Measurements from ENCODE around the gene MIEF1.
A peak's percentile ranks its signal among the peaks of the same experiment; 100 is the strongest.

The MIEF1 gene

DNA sequence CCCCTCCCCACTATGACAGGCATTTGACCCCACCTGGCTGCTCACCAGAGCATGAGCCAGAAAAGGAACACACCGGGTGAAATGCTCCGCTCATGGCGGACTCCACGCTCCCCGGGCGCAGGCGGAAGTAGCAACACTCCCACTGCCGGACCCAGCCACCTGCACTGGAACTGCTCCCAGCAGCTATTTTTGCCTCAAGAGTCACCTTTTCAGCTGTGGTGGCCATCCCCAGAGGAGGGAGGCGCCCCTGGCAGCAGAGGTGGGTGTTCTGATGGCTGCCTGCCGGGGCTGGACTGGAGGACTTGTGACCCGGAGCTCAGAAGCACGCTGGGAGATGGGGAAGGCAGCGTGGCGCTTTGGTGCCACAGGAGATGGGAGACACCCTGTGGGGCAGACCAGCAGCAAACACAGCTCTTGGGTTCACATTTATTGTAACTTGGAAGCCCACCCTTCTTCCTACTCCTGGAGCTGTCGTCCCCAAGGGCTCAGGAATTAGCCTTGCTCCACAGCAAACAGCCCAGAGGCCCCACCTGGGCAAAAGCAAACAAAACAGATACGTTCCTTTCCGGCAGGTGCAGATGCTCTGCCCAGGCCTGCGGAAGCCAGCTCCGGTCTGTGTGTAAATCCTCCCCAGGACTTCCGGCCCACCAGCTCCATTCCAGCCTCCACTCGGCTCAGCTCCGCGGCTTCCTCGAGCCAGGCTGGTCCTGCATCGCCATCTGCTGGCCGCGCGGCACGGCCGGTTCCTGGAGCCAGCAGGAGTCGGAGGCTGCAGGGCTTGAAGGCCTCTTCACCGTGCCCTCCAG, 26.8 kb downstream of the MIEF1 start:
- DNase-seq (ENCODE audit: low spot score): peak; percentile 94

DNA sequence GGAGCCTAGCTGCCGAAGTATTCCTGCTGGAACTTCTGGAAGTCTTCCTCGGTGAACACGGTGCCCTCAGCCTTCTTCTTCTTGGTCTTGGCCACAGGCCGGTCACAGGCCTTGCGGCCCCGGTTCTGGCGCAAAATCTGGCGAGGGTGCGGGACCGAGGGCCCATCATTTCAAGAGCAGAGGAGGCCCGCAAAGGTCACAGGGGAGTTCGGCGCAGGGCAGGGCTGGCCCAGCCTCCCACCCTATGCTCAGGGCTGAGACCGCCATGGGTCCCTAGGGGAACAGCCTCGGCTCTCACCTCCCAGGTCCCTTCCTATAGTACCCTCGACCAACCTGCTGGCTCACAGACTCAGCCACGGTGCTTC, 27.4 kb downstream of the MIEF1 start:
- no peak for DNase-seq (ENCODE audit: low spot score)

DNA sequence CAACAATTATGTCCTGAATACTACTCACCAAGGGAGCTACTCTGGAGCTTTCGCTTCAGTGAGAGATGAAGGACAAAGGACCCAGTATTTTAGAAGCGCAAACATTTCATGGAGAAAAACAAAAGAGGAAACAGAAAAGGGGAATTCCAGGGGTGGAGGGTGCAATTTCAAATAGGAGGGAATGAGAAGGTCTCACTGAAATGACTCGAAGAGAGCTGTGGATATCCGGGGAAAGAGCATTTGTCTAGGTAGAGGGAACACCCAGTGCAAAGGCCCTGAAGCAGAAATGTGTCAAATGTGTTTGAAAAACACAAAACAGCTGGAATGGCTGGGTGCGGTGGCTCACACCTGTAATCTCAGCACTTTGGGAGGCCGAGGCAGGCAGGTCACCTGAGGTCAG, 28.0 kb downstream of the MIEF1 start:
- DNase-seq (ENCODE audit: low spot score): no peak

DNA sequence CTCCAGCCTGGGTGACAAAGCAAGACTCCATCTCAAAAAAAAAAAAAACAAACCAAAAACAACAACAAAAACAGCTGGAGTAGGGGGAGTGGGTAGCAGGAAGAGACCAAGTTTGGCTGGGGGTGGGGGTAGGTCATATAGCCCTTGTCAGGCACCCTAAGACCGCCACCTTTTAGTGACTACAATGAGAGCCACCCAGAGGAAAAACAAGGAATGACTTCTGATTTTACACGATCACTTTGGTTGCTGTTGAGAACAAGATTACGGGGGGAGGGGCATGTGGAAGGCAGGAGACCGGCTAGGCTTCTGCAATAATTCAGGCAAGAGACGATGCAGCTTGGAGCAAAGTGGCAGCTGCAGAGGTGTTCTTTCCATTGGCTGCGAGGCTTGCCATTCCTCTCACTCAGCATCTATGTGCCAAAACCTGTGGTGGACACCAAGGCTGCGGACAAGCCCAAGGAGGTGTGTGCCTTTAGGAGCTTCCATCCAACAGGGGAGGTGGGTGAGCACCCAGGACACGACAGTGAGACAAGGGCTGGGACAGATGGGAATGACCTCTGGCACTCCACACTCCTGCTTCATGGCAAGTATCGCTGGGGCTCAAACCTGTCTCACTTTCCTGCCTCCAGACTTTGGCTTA, 28.7 kb downstream of the MIEF1 start:
- peak; percentile 74 for DNase-seq (ENCODE audit: low spot score)

DNA sequence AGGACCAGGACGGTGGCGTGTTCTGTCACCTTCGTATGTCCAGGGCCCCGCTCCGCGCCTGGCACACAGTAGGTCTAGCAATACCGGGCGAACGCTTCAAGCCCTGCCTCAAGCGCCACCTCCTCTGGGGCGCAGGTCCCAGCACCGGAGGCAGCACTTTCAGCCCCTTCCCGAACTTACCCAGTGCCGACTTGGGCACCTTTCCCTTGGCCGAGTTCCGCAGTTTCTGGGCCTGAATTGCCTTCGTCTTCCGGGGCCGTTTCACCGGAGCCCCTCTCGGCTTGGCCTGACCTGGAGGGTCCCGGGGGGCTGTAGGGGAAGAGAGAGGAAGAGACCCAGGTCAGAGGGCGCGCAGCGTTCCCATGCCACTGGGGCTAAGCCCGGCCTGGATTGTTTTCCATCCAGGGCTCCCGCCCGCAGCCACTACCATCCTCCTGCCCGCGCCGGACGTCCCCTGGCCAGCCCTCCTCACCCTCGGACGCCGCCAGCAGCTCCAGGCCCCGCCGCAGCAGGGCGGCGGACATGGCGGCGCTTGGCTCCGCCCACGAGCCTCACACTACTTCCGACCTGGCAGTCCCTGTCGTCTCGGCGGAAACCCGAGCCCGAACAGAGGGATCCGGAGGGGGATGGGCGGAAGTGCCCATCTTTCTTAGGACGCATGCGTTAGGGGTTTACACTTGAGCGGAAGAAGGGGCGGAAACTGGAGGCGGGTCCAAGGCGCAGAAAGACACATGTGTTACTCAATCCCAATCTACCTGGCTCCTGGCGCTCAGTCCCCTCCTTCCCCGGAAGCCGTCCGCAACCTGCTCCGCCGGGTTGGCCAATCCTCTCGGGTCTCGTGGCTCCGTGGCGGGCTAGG, 30.4 kb downstream of the MIEF1 start, which contains the start of gene RPS19BP1:
TSS of gene RPS19BP1 (minus strand) at position 534 of the 859 bp plus-strand sequence. CDS start at position 524, 10 bp downstream.
- peak; percentile 99 for DNase-seq (ENCODE audit: low spot score)

DNA sequence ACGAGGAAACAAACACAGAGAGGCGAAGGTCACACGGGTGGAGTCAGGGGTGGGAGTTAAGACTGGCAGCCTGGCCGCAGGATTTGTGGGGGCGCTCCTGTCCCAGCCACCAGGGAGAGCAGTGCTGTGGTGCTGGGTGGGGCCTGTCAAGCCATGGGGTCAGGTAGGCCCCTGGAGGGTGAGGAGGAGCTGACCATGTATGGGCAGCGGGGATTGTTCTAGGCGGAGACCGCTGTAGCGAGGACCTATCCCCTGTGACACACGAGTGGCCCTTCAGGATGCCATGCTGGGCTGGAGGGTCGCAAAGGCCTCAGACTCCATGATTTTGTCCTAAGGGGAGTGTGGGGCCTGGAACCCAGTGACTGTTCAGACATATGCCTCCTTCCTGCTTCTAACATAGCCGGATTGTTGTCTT, 32.0 kb downstream of the MIEF1 start:
- no peak for DNase-seq (ENCODE audit: low spot score)

DNA sequence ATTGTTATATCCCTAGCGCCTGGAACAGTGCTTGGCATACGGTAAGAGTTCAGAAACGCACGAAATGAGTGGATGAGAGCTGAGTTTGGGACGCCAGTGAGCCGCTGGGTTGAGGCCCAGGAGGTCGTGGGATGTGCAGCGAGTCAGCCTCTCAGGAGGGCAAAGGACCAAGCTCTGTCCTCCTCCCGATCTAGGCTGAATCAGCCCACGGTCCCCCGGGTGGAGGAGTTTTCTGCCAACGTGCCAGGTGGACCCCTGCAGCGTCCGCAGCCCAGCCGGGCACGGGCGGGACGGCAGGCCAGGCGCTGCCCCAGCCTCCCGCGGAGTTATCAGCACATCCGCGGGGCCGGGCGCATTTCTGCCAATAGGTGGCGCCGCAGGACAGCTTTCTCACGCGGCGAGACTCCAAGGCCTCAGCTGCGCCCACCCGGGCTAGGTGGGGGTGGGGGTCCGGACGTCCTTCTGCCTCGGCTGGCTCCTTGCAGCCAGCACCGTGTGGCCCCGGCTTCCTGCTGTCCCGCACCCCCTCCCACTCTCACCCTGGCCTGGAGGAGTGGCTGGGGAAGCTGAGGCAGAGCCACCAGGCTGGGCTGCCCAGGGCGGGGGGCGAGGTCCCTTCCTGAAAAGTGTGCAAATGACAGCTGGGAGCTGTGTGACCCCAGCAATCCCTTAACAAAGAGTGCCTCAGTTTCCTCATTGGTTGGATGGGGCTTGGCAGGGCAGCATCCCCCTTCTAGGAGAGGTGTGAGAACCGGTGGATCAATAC, 32.7 kb downstream of the MIEF1 start:
- DNase-seq (ENCODE audit: low spot score): peak; percentile 75

DNA sequence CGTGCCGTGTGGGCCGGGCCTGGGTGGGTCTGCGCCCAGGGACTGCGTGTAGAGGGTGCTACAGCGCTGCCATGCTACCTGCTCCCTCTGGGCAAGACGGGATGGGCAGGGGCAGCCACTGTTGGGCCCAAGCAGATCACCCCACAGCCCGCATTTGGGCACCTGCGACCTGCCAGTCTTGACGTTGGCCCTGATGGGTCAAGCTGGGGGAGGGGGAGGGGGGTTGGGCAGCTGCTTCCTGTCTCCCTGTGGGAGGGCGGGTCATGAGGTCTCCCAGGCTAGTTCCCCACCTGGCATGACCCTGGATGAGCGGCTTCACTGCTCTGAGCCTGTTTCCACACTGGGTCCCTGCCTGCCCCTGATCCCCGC, 33.3 kb downstream of the MIEF1 start:
- DNase-seq (ENCODE audit: low spot score): no peak

DNA sequence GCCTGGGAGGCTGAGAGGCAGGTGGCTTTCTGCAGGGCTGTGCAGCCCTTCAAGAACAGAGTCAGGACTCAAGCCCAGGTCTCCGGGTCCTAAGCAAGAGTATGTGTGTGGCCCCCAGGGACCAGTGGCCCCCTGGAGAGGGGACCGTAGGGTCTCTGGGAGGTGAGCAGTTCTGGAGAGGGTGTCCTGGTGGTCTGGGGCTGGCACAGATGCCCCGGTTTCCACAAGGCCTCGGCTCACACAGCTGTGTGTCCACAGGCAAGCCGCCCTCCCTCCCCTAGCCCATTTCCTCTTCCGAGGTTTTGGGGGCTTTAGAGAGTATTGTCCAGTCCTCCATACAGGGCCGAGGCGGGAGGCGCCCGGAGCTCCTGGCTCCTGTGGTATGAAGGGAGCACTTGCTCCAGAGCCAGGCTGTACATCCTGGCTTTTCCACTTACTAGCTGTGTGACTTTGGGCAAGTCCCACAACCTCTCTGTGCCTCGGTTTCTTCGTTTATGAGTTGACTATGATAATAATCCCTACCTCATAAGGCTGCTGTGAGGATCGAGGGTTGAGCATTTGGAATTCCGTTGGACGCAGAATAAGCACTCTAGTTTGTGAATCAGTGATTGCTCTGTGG, 33.9 kb downstream of the MIEF1 start:
- DNase-seq (ENCODE audit: low spot score): no peak

DNA sequence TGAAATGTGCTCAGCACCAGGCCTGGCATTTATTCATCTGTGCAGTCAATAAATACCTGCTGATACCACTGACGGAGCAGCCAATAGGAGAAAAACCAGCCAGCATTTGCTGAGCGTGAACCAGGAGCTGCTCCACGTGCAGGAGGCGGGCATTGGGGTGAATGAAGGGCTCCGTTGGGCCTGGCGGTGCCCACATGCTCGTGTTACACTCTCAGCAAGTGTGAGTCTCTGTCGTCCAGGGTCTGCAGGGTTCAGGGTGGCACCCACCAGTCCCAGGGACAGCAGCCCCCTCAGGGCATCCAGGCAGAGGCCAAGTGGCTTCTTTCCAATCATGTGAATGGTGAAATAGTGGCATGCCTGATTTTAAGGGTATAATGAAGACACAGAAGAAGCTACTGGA, 34.6 kb downstream of the MIEF1 start:
- no peak for DNase-seq (ENCODE audit: low spot score)

DNA sequence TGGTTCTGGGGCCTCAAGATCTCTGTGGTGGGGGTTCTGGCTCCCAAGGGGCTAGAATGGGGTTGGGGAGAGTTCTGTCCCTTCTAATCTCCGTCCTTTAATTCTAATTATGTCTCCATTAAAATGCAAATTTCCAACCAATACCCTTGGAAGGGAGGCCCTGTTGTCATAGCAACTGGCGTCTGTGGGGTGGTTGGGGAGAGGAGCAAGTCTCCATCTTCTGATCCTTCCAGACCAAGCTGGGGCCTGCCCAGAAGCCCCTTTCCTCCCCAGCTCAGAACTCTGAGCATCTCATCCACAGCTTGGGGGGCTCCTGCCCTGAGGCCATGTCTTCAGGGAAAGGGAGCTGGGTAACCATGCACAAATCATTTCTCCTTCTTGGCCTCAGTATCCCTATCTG, 35.9 kb downstream of the MIEF1 start:
- DNase-seq (ENCODE audit: low spot score): no peak

DNA sequence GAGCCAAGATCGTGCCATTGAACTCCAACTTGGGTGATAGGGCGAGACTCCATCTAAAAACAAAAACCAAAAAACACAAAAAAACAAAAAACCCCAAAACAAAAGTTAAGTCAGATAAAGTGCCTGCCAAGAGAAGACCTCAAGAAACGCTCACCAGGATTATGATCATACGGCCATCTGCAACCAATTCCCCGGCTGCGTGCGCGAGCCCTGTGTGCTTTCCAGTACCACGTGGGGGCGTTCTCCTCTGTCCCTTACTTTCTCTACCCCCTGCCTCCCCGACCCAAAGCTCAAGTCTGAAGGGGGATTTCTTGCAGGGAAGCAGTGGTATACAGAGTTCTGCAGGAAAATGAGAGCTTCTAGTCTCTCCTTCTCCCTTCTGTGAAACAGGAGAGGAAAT, 41.0 kb downstream of the MIEF1 start:
- no peak for DNase-seq (ENCODE audit: low spot score)

DNA sequence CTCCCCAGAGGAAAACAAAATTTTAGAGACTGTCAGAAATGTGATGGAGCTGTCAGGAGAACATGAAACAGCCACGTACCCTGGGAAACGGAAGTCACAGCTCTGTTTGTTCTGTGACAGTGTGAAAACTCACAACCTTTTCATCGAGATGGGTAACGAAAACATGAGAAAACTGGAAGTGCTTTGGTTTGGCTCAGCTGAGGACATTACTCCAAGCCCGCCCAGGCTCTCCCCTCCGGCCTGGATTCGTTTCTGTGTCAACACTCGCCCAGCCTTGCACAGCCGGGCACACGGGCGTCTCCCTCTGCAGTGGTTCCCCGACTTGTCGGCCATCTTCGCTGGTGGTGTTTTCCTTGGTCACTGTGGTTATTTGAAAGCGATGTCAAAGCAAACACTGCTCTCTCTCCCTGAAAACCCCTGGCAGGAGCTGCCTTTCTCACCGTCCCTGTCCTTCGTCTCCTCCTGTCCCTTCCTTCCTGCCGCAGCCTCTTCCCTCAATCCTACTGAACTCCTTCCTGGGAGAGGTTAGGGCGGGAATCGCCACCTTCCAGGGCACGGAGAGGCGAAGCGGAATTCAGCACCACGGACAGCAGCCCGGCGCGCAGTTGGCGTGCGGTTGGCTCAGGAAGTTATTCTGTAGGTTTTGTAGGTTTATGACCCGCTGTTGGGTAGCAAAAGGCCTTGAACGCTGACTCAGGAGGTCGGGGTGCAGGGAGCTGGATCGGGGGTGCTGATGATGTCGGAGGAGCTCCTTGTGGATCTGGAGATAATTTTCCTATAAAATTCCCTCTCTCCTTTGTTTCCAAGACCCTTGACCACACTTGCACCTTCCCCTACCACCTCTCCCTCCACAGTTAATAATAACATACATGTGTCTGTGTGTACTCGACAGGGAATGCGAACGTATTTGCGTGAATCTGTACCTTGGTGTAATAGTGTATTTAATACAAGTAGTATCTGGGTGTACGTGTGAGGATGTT, 43.6 kb downstream of the MIEF1 start:
- DNase-seq (ENCODE audit: low spot score): no peak

DNA sequence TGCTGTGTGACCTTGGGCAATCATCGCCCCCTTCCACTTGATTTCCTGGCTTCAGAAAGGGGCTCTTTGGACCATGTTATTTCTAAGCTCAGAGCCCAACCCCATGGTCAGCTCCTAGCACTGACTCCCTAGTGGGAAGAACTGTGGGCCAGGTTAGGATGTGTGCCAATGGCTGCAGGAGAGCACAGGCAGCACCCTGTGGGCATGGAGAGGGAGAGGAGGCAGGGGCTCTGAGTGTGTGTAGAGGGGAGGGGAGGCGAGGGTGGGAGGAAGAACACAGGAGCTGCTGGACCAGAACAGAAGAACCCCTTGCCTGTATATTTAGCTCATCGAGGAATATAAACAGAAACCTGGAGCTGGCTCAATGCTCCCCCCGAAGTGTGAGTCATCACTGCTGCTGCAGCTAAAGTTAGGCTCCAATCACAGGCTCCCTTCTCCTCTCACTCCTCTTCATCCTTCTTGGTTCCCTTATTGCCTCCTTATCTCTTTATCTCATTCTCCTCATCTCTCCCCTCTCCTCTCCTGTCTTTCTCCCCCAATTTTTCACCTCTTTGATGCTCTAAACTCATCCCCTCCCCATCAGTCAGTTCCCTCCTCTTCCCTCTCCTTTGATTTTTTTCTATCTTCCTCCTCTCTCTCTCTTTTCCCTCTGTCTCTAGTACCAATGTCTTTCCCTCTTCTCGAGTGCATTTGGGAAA, 44.9 kb downstream of the MIEF1 start:
- peak; percentile 38 for DNase-seq (ENCODE audit: low spot score)

DNA sequence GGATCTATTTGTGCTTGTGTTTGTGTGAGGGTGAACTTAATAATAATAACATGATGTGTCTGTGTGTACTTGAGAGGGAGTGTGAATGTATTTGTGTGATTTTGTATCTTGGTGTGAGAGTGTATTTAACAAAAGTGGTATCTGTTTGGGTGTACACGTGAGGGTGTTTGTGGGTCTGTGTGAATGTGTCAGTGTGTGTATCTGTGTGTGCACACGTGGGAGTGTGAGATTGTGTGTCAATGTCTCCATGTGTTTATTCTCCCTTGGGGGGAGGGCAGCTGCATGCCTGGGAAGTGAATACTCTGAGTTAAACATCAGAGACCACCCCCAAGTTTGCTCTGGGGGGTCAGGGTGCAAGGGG, 45.5 kb downstream of the MIEF1 start:
- no peak for DNase-seq (ENCODE audit: low spot score)

DNA sequence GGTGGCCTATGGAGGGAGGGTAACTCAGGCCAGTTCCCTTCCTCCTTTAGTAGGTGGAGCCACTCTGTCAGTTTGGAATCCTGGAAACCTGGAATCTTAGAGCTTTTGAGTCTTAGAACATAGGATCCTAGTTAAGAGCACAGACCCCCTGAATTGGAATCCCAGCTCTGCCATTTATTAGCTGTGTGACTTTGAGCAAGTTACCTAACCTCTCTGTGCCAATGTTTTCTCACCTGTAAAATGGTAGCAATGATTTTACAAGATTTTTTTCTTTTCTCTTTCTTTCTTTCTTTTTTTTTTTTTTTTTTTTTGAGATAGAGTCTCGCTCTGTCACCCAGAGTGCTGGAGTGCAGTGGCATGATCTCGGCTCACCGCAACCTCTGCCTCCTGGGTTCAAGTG, 51.3 kb downstream of the MIEF1 start:
- no peak for DNase-seq (ENCODE audit: low spot score)

DNA sequence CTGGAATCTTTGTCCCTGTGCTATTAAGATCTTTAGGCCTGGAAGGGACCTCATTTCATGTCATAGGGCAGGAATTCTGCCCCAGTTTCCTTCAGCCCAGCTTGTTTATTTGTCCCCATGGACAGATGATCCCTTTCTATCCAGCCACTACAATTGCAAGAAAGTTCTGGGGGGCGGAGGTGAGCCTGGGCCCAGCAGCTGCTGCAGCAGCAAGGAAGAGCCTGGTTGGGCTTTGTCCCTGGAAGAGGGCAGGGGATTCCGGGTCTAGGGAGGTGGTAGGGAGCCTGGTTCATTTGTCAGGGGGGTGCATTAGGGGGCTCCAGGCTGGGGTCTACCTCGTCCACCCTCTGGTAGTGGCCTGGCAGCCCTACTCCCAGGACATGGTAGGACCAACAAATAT, 52.1 kb downstream of the MIEF1 start:
- DNase-seq (ENCODE audit: low spot score): no peak

DNA sequence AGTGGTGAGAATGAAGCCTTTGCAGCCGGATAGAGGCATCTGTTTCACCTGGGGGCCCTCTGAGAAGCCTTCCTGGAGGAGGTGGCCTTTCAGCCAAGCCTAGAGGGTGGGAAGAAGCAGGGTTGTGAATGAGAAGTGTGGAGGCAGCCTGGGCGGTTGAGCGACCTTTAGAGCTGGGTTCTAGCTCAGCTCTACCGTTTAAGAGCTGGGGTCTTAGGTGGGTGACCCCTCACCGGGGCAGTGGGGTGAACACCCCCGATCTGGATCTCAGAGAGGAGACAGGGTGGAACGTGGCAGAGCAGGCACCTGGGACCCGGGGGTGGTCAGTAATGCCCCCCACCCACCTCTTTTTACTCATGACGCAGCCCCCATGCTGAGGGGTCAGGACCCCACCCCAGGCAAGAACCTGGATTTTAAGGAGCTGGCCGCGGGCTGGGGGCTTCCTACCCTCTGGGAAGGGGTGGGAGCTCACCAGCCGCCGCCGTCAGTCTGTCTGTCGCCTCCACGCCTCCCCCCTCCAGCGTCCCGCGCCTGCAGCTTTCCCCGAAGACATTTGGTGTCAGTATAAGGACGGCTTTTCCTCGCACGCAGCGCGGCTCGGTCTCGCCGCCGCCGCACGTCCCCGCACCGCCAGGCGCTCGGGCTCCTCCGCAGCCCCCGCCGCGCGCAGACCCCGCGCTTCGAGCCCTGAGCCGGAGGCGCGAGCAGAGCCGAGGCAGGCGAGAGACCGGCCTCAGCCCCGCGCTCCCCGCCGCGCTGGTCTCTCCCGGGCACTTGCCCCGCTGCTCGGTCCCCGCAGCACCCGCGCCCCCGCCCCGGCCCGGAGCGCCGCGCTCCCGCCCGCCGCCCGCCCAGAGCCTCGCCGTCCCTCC, 55.1 kb downstream of the MIEF1 start:
- DNase-seq (ENCODE audit: low spot score): no peak

DNA sequence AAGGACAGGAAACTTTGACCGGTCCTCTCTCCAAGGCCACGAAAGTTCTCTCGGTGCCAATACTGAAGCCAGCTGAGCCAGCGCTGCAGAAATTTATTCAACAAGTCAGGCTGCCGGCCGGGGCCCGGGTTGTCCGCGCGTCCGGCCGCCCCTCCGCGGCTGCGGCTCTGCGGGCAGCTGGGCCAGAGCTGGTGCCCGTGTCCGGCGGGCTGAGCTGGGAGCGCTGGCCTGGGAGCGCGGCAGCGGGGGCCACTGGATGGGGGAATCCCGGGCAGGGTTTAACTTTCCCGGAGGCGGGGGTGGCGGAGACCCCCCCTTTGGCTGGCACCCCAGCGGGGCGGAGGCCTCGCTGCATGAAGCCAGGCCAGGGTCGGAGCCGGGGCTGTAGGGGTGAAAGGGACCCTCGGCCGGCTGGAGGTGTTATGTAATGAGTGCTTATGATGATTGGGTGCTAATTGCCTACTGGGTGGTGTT, 56.2 kb downstream of the MIEF1 start:
- DNase-seq (ENCODE audit: low spot score): no peak
